Lung (tissue), 12 donors: ENCODE data around the gene NOVA2. TPM values are rescaled to one million over a fixed set of nuclear protein-coding genes. Genes with fewer than 3 reads are reported as not detected.

Experiments
- ATAC-seq: fragments of 200-7000 bp; cut with Tn5 transposase; one replicate; pipeline ENCODE4 v1.9.1; 2020; ENCODE audit warnings: moderate number of reproducible peaks; ENCODE audit not compliant: insufficient read depth, low FRiP score
- DNase-seq, 3 donors: peaks; one replicate each; pipeline ENCODE4 v3.0.0-alpha.2; 2013 to 2017
- H3K27ac ChIP-seq, 2 donors: one replicate each; pipeline ENCODE4 v1.5.1; 2013; ENCODE audit warnings: mild to moderate bottlenecking in 2 of 2, moderate library complexity in 2 of 2, control low read depth in 1 of 2, inconsistent platforms in 1 of 2, low read depth in 1 of 2, low read length in 1 of 2
- H3K27me3 ChIP-seq, 3 donors: one replicate each; pipeline ENCODE4 v1.5.1; 2013; ENCODE audit warnings: low read length in 2 of 3; ENCODE audit not compliant: control insufficient read depth in 3 of 3, insufficient read depth in 3 of 3
- H3K36me3 ChIP-seq, 4 donors: one replicate each; pipeline ENCODE4 v1.5.1; 2013; ENCODE audit warnings: low read length in 4 of 4, mild to moderate bottlenecking in 1 of 4, moderate library complexity in 1 of 4; ENCODE audit not compliant: control insufficient read depth in 4 of 4, insufficient read depth in 4 of 4
- H3K4me1 ChIP-seq, 5 donors: one replicate each; pipeline ENCODE4 v1.5.1; 2013; ENCODE audit warnings: low read length in 5 of 5, mild to moderate bottlenecking in 2 of 5, moderate library complexity in 1 of 5; ENCODE audit not compliant: control insufficient read depth in 5 of 5, insufficient read depth in 5 of 5
- H3K4me3 ChIP-seq: one replicate; pipeline ENCODE4 v1.5.1; 2013; ENCODE audit warnings: mild to moderate bottlenecking, control low read depth, moderate library complexity
- H3K9ac ChIP-seq, 2 donors: one replicate each; pipeline ENCODE4 v1.5.1; 2013; ENCODE audit warnings: low read length in 2 of 2, control low read depth in 1 of 2; ENCODE audit not compliant: insufficient read depth in 1 of 2
- H3K9me3 ChIP-seq, 4 donors: one replicate each; pipeline ENCODE4 v1.5.1; 2013; ENCODE audit warnings: low read length in 3 of 4, mild to moderate bottlenecking in 1 of 4, moderate library complexity in 1 of 4; ENCODE audit not compliant: control insufficient read depth in 4 of 4, insufficient read depth in 3 of 4
- whole genome bisulfite sequencing, 2 donors: extraction: QIAGEN DNeasy Blood & Tissue Kit; methylation state at CpG; one replicate each; pipeline ENCODE4 v1.1.7; 2013; 5-methylcytosine and 5-hydroxymethylcytosine counted together
- polyA plus RNA-seq, 2 donors: library from polyadenylated mRNA; stranded (reverse); fragments of 200-250 nt; gene quantifications; one replicate each; pipeline ENCODE4 v1.2.1, GENCODE V29; 2013
- total RNA-seq, 2 donors: library from RNA; depleted of rRNA in 1 of 2; stranded (reverse); fragments of >200 nt in 1 of 2; gene quantifications; one replicate each; pipeline ENCODE4 v1.2.1, GENCODE V29; 2014 to 2021
- TF ChIP-seq, protein P1 (sequence below): IDR thresholded peaks from 2 replicates; pipeline ENCODE4 v1.5.1; 2012; ENCODE audit warnings: mild to moderate bottlenecking; ENCODE audit errors: control extremely low read depth, extremely low read depth
- donor health status: control.
- donor health status: control.
- donor health status: Bipolar disorder and iron deficiency.
- donor health status: healthy.
- donor health status: DM: yes; HTN: yes; CAD: no.

NOVA2 gene
- total and polyA plus RNA-seq, 4 donors: 2.3 to 11.6 (median 4.8) TPM

GRCh38 chr19:46000491-46001246 is 27.0 kb upstream of the NOVA2 start:
- 3 to 6% methylated on average over 32 to 34 of the region's 34 CpGs for WGBS, 2 donors
- peaks cover 3 to 18% (median 12%) of the 10 kb centered on the region in 5 donors for H3K4me1 ChIP-seq
- no peaks in the 10 kb centered on the region for H3K36me3 ChIP-seq
- no peak overlapping the region for H3K4me3 ChIP-seq
- DNase-seq (peak in 1 of 3 donors; percentile 44), ATAC-seq (peak; percentile 47)
- TF ChIP-seq, protein P1, sequence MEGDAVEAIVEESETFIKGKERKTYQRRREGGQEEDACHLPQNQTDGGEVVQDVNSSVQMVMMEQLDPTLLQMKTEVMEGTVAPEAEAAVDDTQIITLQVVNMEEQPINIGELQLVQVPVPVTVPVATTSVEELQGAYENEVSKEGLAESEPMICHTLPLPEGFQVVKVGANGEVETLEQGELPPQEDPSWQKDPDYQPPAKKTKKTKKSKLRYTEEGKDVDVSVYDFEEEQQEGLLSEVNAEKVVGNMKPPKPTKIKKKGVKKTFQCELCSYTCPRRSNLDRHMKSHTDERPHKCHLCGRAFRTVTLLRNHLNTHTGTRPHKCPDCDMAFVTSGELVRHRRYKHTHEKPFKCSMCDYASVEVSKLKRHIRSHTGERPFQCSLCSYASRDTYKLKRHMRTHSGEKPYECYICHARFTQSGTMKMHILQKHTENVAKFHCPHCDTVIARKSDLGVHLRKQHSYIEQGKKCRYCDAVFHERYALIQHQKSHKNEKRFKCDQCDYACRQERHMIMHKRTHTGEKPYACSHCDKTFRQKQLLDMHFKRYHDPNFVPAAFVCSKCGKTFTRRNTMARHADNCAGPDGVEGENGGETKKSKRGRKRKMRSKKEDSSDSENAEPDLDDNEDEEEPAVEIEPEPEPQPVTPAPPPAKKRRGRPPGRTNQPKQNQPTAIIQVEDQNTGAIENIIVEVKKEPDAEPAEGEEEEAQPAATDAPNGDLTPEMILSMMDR: no peak
- no peak overlapping the region for H3K9ac ChIP-seq
- no peaks in the 10 kb centered on the region for H3K9me3 ChIP-seq
- H3K27ac ChIP-seq: no peak overlapping the region
- H3K27me3 ChIP-seq: no peaks in the 10 kb centered on the region

GRCh38 chr19:45999653-46000121 is 26.0 kb upstream of the NOVA2 start:
- DNase-seq: peak in 1 of 3 donors; percentile 37
- Histone ChIP-seq H3K27ac (no peak overlapping the region), H3K9me3 (no peaks in the 10 kb centered on the region), H3K36me3 (no peaks in the 10 kb centered on the region), H3K9ac (no peak overlapping the region), H3K27me3 (no peaks in the 10 kb centered on the region), H3K4me3 (no peak overlapping the region), H3K4me1 (peaks cover 3 to 20% (median 12%) of the 10 kb centered on the region in 5 donors)
- 18 to 23% methylated on average over 14 of the region's 14 CpGs for WGBS, 2 donors
- TF ChIP-seq, protein P1: no peak
- no peak for ATAC-seq

DNA sequence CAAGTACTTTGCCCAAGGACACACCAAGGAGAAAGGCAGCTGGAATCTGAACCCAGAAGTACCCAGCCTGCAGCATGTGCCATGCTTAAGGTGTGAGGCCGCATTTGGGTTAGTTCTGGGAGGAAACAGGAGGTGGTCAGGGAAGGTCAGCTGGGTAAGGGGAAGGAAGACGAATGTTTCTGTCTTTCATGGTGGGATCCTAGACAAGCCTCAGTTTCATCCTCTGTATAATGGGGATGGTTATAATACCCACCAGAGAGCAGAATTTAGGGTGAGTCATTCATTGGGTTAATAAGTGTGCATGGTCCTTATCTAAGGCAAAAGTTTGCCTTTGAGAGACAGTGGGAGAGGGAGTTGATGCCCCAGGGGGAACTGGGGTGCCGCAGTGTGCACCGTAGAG is 25.2 kb upstream of the NOVA2 start:
- no peak overlapping the region for H3K9ac ChIP-seq
- TF ChIP-seq, protein P1: no peak
- H3K27me3 ChIP-seq: no peaks in the 10 kb centered on the region
- H3K9me3 ChIP-seq: no peaks in the 10 kb centered on the region
- DNase-seq: no peak
- 91 to 93% methylated on average over 4 of the region's 4 CpGs for WGBS, 2 donors
- H3K36me3 ChIP-seq: no peaks in the 10 kb centered on the region
- no peak overlapping the region for H3K4me3 ChIP-seq
- no peak overlapping the region for H3K27ac ChIP-seq
- no peak for ATAC-seq
- peaks cover 3 to 20% (median 12%) of the 10 kb centered on the region in 5 donors for H3K4me1 ChIP-seq
